VCaP (cell line): ENCODE results near the gene PHF19.
A peak's percentile ranks its signal among the peaks of the same experiment; 100 is the strongest.

ENCODE experiments used
- H3K27ac ChIP-seq: fragments of 450-650 bp; 2 replicates; pipeline ENCODE4 v1.5.1; 2017
- TF ChIP-seq, protein P1 (sequence below): fragments of 450-650 bp; conservative IDR thresholded peaks from 2 replicates; pipeline ENCODE4 v1.5.1; 2017; ENCODE audit warnings: mild to moderate bottlenecking, moderate library complexity

Gene PHF19

DNA sequence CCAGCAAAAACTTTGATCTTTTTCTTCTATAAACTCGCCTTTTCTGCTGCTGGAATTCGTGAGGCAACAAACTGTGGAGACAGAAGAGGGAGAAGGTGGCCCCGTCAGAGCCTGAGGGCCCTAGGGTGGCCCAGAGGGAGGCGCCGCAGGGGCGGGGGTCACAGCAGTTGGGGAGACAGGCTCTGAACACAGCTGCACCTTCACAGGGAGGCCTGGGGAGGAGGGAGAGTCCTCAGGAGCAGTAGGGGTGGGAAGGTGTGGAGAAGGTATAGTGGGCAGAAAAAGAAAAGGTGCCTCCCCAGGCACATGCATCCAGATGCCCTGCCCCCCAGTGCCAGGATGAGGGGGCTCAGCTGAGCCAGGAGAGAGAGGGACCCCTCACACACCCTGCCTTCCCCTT is 15.1 kb downstream of the PHF19 start:
- TF ChIP-seq, protein P1, sequence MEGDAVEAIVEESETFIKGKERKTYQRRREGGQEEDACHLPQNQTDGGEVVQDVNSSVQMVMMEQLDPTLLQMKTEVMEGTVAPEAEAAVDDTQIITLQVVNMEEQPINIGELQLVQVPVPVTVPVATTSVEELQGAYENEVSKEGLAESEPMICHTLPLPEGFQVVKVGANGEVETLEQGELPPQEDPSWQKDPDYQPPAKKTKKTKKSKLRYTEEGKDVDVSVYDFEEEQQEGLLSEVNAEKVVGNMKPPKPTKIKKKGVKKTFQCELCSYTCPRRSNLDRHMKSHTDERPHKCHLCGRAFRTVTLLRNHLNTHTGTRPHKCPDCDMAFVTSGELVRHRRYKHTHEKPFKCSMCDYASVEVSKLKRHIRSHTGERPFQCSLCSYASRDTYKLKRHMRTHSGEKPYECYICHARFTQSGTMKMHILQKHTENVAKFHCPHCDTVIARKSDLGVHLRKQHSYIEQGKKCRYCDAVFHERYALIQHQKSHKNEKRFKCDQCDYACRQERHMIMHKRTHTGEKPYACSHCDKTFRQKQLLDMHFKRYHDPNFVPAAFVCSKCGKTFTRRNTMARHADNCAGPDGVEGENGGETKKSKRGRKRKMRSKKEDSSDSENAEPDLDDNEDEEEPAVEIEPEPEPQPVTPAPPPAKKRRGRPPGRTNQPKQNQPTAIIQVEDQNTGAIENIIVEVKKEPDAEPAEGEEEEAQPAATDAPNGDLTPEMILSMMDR: no peak
- no peak overlapping the region for H3K27ac ChIP-seq

DNA sequence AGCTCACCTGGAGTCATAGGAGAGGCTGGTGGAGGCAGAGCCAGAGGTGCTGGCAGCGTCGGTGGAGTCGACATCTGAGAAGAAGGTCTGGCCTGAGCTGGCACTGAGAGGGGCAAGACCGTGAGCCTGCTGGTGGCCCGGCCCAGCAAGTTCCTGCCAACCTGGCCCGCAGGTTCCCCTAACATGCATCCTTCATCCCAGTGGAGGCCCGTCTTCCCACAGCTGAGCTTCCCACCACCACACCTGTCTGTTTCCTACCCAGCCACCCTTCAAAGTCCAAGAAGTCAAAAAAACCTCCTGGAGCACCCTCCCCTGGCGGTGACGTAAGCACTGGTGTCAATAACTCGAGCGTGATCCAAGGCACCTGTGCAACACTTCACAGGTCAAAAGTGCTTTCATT is 16.9 kb downstream of the PHF19 start:
- TF ChIP-seq, protein P1: no peak
- H3K27ac ChIP-seq: no peak overlapping the region

DNA sequence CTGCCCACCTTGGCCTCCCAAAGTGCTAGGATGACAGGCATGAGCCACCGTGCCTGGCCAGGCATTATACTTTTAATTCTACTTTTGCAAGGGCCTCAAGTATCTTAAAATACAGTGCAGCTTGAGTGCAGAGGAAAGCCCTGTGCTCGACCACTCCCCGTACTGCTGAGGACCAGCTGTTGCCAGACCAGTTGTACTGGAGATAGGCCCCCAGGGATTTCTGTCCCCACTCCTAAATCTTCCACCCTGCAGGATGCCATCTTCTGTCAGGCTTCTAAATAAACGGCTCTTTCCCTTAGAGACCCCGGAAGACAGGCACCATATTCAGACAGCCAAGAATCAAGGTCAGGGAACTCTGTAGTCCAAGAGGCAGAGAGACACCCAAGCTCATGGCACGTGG is 17.6 kb downstream of the PHF19 start:
- TF ChIP-seq, protein P1: no peak
- no peak overlapping the region for H3K27ac ChIP-seq

DNA sequence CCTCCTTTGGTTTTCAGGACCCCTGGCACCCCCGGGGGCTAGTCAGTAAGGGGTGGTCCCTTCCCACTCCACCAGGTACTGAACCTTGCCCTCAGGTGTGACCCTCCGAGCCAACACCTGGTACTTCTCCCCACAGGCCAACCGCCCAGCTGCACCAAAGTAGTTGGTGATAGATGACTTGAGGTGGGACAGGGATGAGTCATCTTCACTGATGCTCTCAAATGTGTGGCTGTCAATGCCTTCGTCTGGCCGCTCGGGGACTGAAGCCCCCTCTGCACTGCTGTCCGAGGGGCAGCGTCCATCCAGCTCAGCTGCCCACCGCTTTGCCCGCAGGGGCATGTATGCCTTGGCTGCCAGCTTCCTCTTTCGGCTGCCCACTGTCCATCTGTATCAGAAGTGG is 19.1 kb downstream of the PHF19 start:
- peak overlapping the region; percentile 23; the same call in 1 of the 2 replicates for H3K27ac ChIP-seq
- TF ChIP-seq, protein P1: no peak

DNA sequence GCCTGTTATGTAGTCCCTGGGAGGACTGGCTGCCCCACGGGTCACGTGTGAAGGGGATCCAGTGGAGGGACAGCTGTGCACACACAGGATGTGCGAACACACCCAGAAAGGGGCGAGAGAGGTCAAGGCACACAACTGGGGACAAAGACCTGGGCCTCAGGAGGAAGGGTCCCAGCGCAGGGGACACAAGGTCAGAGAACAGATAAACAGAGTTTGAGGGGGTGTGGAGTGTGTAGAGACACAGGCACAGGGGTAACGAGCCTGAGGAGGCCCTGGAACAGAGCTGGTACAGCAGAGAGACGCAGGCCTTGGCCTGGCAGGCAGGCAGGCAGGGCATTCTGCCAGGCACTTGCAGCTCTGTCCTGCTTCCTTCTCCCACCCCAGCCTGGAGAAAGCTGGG is 19.5 kb downstream of the PHF19 start:
- peak overlapping the region; percentile 23; the same call in 1 of the 2 replicates for H3K27ac ChIP-seq
- TF ChIP-seq, protein P1: no peak

DNA sequence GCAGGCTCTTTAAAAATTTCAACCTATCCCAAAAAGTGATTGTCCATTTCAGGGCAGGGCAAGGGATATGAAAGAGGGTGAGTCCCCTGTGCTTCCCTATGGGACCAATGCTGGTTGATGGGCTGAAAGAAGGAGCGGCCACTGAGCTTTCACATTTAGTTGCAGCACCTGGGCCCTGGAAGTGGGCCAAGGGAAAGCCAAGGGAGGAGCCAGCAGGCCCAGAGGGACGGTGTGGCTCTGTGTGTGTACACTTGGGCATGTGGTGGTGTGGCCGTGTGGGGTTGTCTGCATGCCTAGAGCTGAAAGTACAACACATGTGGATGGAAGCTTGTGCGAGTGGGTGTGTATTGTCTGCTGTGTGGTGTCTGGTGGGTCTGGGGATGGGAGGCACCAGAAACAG is 20.3 kb downstream of the PHF19 start:
- peak overlapping the region; percentile 23; the same call in 1 of the 2 replicates for H3K27ac ChIP-seq
- TF ChIP-seq, protein P1: no peak

DNA sequence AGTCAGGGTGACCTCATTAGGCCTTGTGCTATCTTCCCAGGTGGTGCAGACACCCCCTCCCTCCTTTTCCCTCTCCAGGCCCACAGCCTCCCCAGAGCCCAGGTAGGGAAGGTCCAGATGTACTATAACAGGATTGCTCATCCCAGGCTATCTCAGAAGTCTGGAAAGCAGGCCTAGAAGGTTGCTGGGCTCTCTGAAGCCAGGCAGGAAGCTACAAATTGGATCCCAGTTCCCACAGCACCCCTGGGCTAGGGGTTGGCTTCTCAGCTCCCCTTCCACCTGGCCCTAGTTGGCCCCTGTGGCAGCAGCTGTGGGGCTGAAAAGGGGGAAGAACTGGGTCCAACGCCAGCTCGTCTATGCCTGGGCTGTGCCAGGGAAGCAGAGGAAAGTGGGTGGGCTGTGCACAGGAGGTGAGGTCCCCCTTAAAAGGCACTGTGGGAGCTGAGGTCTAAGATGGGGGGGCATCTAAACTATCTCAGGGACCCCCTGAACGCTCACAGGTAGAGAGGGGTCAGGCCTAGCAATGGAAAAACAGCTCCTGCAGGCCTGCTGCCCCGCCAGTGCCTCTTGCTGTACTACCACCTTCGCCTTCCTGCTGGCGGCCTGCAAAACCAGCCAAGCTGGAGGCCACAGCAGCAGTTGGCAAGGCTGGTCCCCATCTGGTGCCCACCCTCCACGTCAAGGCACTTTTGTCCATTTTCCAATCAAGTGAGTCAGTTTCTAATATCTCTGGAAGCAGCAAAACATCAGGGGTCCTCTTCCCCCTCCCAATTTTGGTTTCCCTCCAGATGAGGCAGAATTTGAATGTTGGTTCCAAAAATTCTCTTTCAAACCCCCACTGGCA is 20.9 kb downstream of the PHF19 start:
- TF ChIP-seq, protein P1: no peak
- peak overlapping the region; percentile 23; the same call in 1 of the 2 replicates for H3K27ac ChIP-seq
